GM18505 (cell line): Measurements from ENCODE around the gene HSD17B12.

Experiments used
- ATAC-seq: cut with Tn5 transposase; IDR thresholded peaks from one replicate; pipeline ENCODE4 v1.9.1; 2021; ENCODE audit not compliant: unreplicated experiment
- POLR2A ChIP-seq: IDR thresholded peaks from 4 replicates; pipeline ENCODE4 v1.6.1; 2011; ENCODE audit warnings: borderline replicate concordance; ENCODE audit not compliant: insufficient read depth, insufficient read length; ENCODE audit errors: extremely low read depth

Gene HSD17B12

GRCh38 chr11:43899094-43899493, 218.6 kb downstream of the HSD17B12 start:
- TF ChIP-seq POLR2A = no peak
- no peak for ATAC-seq

- no peak for ATAC-seq
- no peak for TF ChIP-seq POLR2A
Observed at GRCh38 chr11:43901551-43901950, 221.0 kb downstream of the HSD17B12 start.

- ATAC-seq = no peak
- TF ChIP-seq POLR2A = no peak
Observed at GRCh38 chr11:43903078-43903477, 222.5 kb downstream of the HSD17B12 start.

- ATAC-seq = no peak
- TF ChIP-seq POLR2A = no peak
Observed at GRCh38 chr11:43903969-43904368, 223.4 kb downstream of the HSD17B12 start.

GRCh38 chr11:43904742-43905535, 224.4 kb downstream of the HSD17B12 start:
- no peak for ATAC-seq
- TF ChIP-seq POLR2A = no peak

GRCh38 chr11:43905813-43906241, 225.3 kb downstream of the HSD17B12 start:
- ATAC-seq = no peak
- TF ChIP-seq POLR2A = no peak
